ENCODE data around the gene SLC26A2.

Gene SLC26A2

GRCh38 chr5:149930749-149931574, 29.6 kb upstream of the SLC26A2 start:
- in situ Hi-C loops (cut with HindIII; ENCODE audit: low sequenced_read_pairs) = no loop called here
- DNase-seq (ENCODE audit: low read depth) = no peak
- no peak overlapping the region for H3K4me3 ChIP-seq (ENCODE audit: low read depth, low read length)
- TF ChIP-seq, protein P1, sequence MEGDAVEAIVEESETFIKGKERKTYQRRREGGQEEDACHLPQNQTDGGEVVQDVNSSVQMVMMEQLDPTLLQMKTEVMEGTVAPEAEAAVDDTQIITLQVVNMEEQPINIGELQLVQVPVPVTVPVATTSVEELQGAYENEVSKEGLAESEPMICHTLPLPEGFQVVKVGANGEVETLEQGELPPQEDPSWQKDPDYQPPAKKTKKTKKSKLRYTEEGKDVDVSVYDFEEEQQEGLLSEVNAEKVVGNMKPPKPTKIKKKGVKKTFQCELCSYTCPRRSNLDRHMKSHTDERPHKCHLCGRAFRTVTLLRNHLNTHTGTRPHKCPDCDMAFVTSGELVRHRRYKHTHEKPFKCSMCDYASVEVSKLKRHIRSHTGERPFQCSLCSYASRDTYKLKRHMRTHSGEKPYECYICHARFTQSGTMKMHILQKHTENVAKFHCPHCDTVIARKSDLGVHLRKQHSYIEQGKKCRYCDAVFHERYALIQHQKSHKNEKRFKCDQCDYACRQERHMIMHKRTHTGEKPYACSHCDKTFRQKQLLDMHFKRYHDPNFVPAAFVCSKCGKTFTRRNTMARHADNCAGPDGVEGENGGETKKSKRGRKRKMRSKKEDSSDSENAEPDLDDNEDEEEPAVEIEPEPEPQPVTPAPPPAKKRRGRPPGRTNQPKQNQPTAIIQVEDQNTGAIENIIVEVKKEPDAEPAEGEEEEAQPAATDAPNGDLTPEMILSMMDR (IDR thresholded peaks at IDR 0.05; ENCODE audit: low read depth, low read length, missing control alignments) = no peak

DNA sequence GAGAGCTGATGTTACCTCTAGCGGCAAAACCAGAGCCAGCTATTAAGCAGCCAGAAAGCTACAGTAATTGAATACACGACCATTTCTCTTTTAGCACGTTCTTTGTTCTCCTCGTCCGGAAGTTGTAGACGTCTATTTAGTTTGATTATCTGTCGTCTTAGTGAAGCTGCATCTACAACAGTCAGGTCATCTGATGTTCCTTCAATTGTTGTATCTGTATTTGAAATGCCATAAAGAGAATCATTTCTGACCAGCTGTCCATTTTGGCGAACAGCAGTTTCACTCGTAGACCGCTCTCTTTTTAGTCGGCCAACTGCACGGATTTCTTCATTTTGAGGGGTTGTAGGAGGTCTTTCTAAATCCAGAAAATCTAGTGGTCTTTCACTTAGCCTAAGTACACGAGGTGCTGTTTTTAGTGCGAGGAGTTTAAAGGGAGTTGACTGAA, 28.5 kb upstream of the SLC26A2 start:
- TF ChIP-seq, protein P1 (IDR thresholded peaks at IDR 0.05; ENCODE audit: low read depth, low read length, missing control alignments) = no peak
- no peak for DNase-seq (ENCODE audit: low read depth)
- in situ Hi-C loops (cut with HindIII; ENCODE audit: low sequenced_read_pairs) = no loop called here
- no peak overlapping the region for H3K4me3 ChIP-seq (ENCODE audit: low read depth, low read length)

DNA sequence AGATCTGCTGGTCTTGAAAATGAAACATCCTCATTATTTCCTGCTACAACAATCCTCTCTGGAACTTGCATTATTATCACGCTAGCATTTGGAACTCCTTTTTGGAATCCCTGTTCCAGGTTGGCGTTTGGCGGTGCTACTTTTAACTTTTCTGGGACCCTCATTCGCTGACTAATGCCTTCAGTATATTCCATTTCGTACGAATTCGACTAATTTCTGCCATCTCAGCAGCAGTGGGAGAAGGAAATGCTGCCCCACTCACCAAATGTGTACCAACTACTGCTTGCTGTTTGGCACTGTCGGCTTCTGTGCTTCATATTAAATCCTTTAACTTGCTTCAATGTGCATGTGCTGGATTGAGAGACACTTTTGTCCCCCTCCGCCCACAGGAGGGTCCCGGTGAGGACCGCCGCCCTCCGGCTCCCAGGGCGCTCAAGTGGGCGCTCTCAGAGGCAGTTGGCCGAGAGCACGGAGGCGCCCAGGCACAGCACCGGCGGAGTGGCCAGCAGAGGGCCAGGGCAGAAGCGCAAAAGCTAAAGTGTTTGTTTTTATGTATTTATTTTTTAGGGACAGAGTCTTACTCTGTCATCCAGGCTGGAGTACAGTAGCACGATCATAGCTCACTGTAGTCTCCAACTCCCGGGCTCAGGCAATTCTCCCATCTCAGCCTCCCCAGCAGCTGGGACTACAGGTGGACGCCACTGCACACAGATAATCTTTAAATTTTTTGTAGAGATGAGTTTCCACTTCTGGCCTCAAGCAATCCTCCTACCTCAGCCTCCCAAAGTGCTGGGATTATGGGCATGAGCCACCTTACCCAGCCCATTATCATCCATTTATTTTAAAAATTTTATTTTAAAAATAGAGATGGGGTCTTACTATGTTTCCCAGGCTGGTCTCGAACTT, 27.9 kb upstream of the SLC26A2 start:
- no peak for DNase-seq (ENCODE audit: low read depth)
- no peak overlapping the region for H3K4me3 ChIP-seq (ENCODE audit: low read depth, low read length)
- in situ Hi-C loops (cut with HindIII; ENCODE audit: low sequenced_read_pairs) = no loop called here
- TF ChIP-seq, protein P1 (IDR thresholded peaks at IDR 0.05; ENCODE audit: low read depth, low read length, missing control alignments) = peak; percentile 39

- no peak for DNase-seq (ENCODE audit: low read depth)
- TF ChIP-seq, protein P1 (IDR thresholded peaks at IDR 0.05; ENCODE audit: low read depth, low read length, missing control alignments) = no peak
- in situ Hi-C loops (cut with HindIII; ENCODE audit: low sequenced_read_pairs) = no loop called here
Observed at GRCh38 chr5:149935431-149935901, 25.1 kb upstream of the SLC26A2 start.

GRCh38 chr5:149936044-149936699, 24.4 kb upstream of the SLC26A2 start:
- in situ Hi-C loops (cut with HindIII; ENCODE audit: low sequenced_read_pairs) = no loop called here
- TF ChIP-seq, protein P1 (IDR thresholded peaks at IDR 0.05; ENCODE audit: low read depth, low read length, missing control alignments) = no peak

More at GRCh38 chr5:149935431-149935901, 25.1 kb upstream of the SLC26A2 start:
- no peak overlapping the region for H3K4me3 ChIP-seq (ENCODE audit: low read depth, low read length)

DNA sequence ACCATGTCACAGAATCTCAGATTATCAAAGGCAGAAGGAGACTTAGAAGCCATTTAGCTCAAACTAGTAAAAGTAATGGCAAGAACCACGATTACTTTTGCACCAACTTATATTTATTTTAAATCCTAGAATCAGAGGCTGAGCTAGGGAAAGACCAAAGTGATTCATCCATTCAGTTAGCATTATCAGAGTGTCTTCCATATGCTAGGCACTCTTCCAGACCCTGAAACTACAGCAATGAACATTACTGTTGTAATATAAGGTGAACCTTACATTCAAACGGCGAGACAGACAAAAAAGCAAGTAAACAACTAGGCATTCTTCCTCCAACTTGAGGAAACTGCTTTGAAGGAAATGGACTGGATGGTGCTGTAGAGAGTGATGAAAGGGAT, 23.9 kb upstream of the SLC26A2 start:
- TF ChIP-seq, protein P1 (IDR thresholded peaks at IDR 0.05; ENCODE audit: low read depth, low read length, missing control alignments) = no peak
- H3K4me3 ChIP-seq (ENCODE audit: low read depth, low read length) = no peak overlapping the region
- in situ Hi-C loops (cut with HindIII; ENCODE audit: low sequenced_read_pairs) = no loop called here
- no peak for DNase-seq (ENCODE audit: low read depth)

More at GRCh38 chr5:149936044-149936699, 24.4 kb upstream of the SLC26A2 start:
- H3K4me3 ChIP-seq (ENCODE audit: low read depth, low read length) = no peak overlapping the region
- DNase-seq (ENCODE audit: low read depth) = no peak

Measured in astrocyte of the cerebellum (primary cell).